ENCODE data around the gene TBC1D8. TPM values are rescaled to one million over a fixed set of nuclear protein-coding genes. Genes with fewer than 3 reads are reported as not detected.
A peak's percentile ranks its signal among the peaks of the same experiment; 100 is the strongest.

Gene TBC1D8
- total and polyA plus RNA-seq, 2 of the 8 experiments (the other 6 are each of a cell fraction or from before 2014, with no cell fraction given) = 20.8 to 21.8 TPM

- CTCF ChIA-PET (ENCODE audit: partially characterized antibody) = interaction anchor here (1.2 kb wide), 2 partner anchors 19 to 173 kb away, joined by 3 read pairs; no protein-coding TSS in a partner anchor
- H3K9me3 ChIP-seq (ENCODE audit: insufficient read depth in 2 of 2, low read depth in 1 of 2, low read length in 1 of 2) = no peaks in the 10 kb centered on the region
- TF ChIP-seq BACH1 (IDR thresholded peaks at IDR 0.05; ENCODE audit: low read length) (no peak), ASH2L (IDR thresholded peaks at IDR 0.05; ENCODE audit: low read length) (no peak), SP2 (IDR thresholded peaks at IDR 0.05; ENCODE audit: low read length) (no peak), SIN3A (conservative IDR thresholded peaks at IDR 0.05 in 1 of 2, IDR thresholded peaks at IDR 0.05 in 1 of 2; ENCODE audit: low read depth in 1 of 2, low read length in 2 of 2) (no peak), CHD2 (IDR thresholded peaks at IDR 0.05; ENCODE audit: low read length) (no peak)
These were observed 33.9 kb upstream of the TBC1D8 start for GRCh38 chr2:101185085-101185484.

More at GRCh38 chr2:101185085-101185484, 33.9 kb upstream of the TBC1D8 start:
- Histone ChIP-seq H3K79me2 (ENCODE audit: control insufficient read depth in 1 of 2, insufficient read depth in 2 of 2, low read length in 2 of 2) (no peaks in the 10 kb centered on the region), H3K36me3 (ENCODE audit: control insufficient read depth in 2 of 4, insufficient read depth in 4 of 4, low read length in 3 of 4) (no peaks in the 10 kb centered on the region), H3K27ac (ENCODE audit: low read depth, low read length) (no peak overlapping the region), H3K4me2 (ENCODE audit: insufficient read depth in 1 of 2, low read depth in 2 of 2, low read length in 2 of 2) (no peak overlapping the region), H3K4me3 (ENCODE audit: extremely low read depth in 1 of 4, insufficient read depth in 2 of 4, low read depth in 3 of 4, low read length in 4 of 4) (no peak overlapping the region), H2AK5ac (ENCODE audit: low read depth, low read length) (no peak overlapping the region), H3K23me2 (ENCODE audit: low read depth, low read length) (no peaks in the 10 kb centered on the region), H2BK12ac (ENCODE audit: low read depth, low read length) (no peak overlapping the region), H3K18ac (ENCODE audit: extremely low read depth, low read length) (no peak overlapping the region), H2BK5ac (ENCODE audit: low read depth, low read length) (no peak overlapping the region; the same call in 1 of the 2 replicates), H4K8ac (ENCODE audit: extremely low read depth, insufficient read depth, low read length) (no peak overlapping the region), H2AFZ (ENCODE audit: low read length) (peak overlapping the region; percentile 70; the same call in 1 of the 2 replicates), H3K79me1 (ENCODE audit: low read depth, low read length) (no peaks in the 10 kb centered on the region), H4K20me1 (replicated peaks in 1 of 2; ENCODE audit: control insufficient read depth in 1 of 2, insufficient read depth in 2 of 2, low read length in 2 of 2) (no peaks in the 10 kb centered on the region), H4K5ac (ENCODE audit: insufficient read length, low read depth, low read length) (peak overlapping the region; percentile 38), H3K4ac (replicated peaks; ENCODE audit: insufficient read length, low read depth, low read length) (no peak overlapping the region), H2BK20ac (ENCODE audit: low read length) (no peak overlapping the region), H2BK120ac (replicated peaks; ENCODE audit: low read depth, low read length) (no peak overlapping the region), H3K14ac (ENCODE audit: insufficient read length) (no peak overlapping the region), H3K4me1 (replicated peaks in 1 of 4; ENCODE audit: control insufficient read depth in 3 of 4, insufficient read depth in 4 of 4, low read length in 3 of 4) (peaks cover 0 to 5% (median 0%) of the 10 kb centered on the region in 4 experiments; a peak in 3 of 7 replicates), H4K91ac (replicated peaks; ENCODE audit: insufficient read length, low read length) (no peak overlapping the region), H3K27me3 (replicated peaks in 1 of 4; ENCODE audit: control insufficient read depth in 3 of 4, extremely low read depth in 1 of 4, insufficient read depth in 3 of 4, low read length in 3 of 4) (no peaks in the 10 kb centered on the region), H3K9ac (replicated peaks in 1 of 4; ENCODE audit: extremely low read depth in 1 of 4, low read depth in 3 of 4, low read length in 3 of 4) (no peak overlapping the region), H3K23ac (ENCODE audit: insufficient read length) (no peak overlapping the region), H2BK15ac (ENCODE audit: low read length) (no peak overlapping the region), H3K56ac (replicated peaks; ENCODE audit: insufficient read length, low read depth, low read length) (no peak overlapping the region)
- 79% methylated on average over 4 of the region's 4 CpGs; no CpG with 5 or more reads in 1 of the 2 experiments for WGBS, 2 experiments (ENCODE audit: extremely low coverage in 1 of 2, insufficient coverage in 1 of 2, insufficient read length in 1 of 2, insufficient replicate concordance in 2 of 2, low coverage in 1 of 2, low lambda C conversion rate in 2 of 2, missing lambda C conversion rate in 1 of 2)
- POLR2A ChIA-PET (ENCODE audit: partially characterized antibody) = interaction anchor here (1.1 kb wide), 1 partner anchor 182 kb away, joined by 3 read pairs; no protein-coding TSS in a partner anchor
- no peak for DNase-seq (ENCODE audit: low read depth in 1 of 2, low spot score in 2 of 2)
- no peak for FAIRE-seq
